Activated naive CD8-positive, alpha-beta T cell treated with anti-CD3 and anti-CD28 coated beads, Interleukin-2, amount 50 U/mL, for 24 hours (primary cell): Measurements from ENCODE around the gene TARS1.

Experiments
- ATAC-seq: fragments of 150-1000 bp; cut with Tn5 transposase; one replicate; pipeline ENCODE4 v1.10.0; 2021
- DNase-seq: peaks from one replicate; pipeline ENCODE4 v3.0.0; 2021
- H3K27ac Mint-ChIP-seq: one replicate; pipeline ENCODE4 v1.8.0; 2021; ENCODE audit warnings: mild to moderate bottlenecking, mixed read lengths
- H3K27me3 Mint-ChIP-seq: one replicate; pipeline ENCODE4 v1.8.0; 2021; ENCODE audit warnings: mixed read lengths
- H3K36me3 Mint-ChIP-seq: one replicate; pipeline ENCODE4 v1.8.0; 2021; ENCODE audit warnings: low read depth, mixed read lengths
- H3K4me1 Mint-ChIP-seq: one replicate; pipeline ENCODE4 v1.8.0; 2021; ENCODE audit warnings: mixed read lengths
- H3K4me3 Mint-ChIP-seq: one replicate; pipeline ENCODE4 v1.8.0; 2021; ENCODE audit warnings: mild to moderate bottlenecking, moderate library complexity, mixed read lengths
- H3K9me3 Mint-ChIP-seq: one replicate; pipeline ENCODE4 v1.8.0; 2021; ENCODE audit warnings: mixed read lengths

The TARS1 gene

GRCh38 chr5:33462456-33462855 lies 21.7 kb downstream of the TARS1 start:
- Mint-ChIP-seq H3K27me3 (no peaks in the 10 kb centered on the region), H3K36me3 (peaks cover 77% of the 10 kb centered on the region)
- no peak for DNase-seq

GRCh38 chr5:33465120-33465519 lies 24.4 kb downstream of the TARS1 start:
- Mint-ChIP-seq H3K9me3 (no peaks in the 10 kb centered on the region), H3K4me1 (no peaks in the 10 kb centered on the region), H3K27me3 (no peaks in the 10 kb centered on the region), H3K27ac (no peak overlapping the region), H3K4me3 (no peak overlapping the region), H3K36me3 (peaks cover 73% of the 10 kb centered on the region)
- no peak for DNase-seq
- ATAC-seq: no peak

More at GRCh38 chr5:33462456-33462855, 21.7 kb downstream of the TARS1 start:
- Mint-ChIP-seq H3K4me3 (no peak overlapping the region), H3K27ac (no peak overlapping the region), H3K4me1 (no peaks in the 10 kb centered on the region), H3K9me3 (no peaks in the 10 kb centered on the region)
- no peak for ATAC-seq

GRCh38 chr5:33468775-33469435 lies 28.1 kb downstream of the TARS1 start:
- Mint-ChIP-seq H3K9me3 (peaks cover 5% of the 10 kb centered on the region), H3K36me3 (peaks cover 78% of the 10 kb centered on the region), H3K27me3 (no peaks in the 10 kb centered on the region), H3K4me1 (no peaks in the 10 kb centered on the region), H3K27ac (no peak overlapping the region), H3K4me3 (no peak overlapping the region)
- ATAC-seq (no peak), DNase-seq (no peak)

- Mint-ChIP-seq H3K4me1 (no peaks in the 10 kb centered on the region), H3K27me3 (no peaks in the 10 kb centered on the region), H3K4me3 (no peak overlapping the region), H3K36me3 (peaks cover 83% of the 10 kb centered on the region), H3K27ac (no peak overlapping the region), H3K9me3 (peaks cover 15% of the 10 kb centered on the region)
- no peak for ATAC-seq
- no peak for DNase-seq
These were observed 29.8 kb downstream of the TARS1 start for GRCh38 chr5:33470544-33470943.

GRCh38 chr5:33472805-33473409 lies 32.1 kb downstream of the TARS1 start:
- H3K27ac Mint-ChIP-seq: no peak overlapping the region
- ATAC-seq: no peak
- DNase-seq: no peak
- peaks cover 82% of the 10 kb centered on the region for H3K36me3 Mint-ChIP-seq
- no peak overlapping the region for H3K4me3 Mint-ChIP-seq
- H3K4me1 Mint-ChIP-seq: no peaks in the 10 kb centered on the region
- peaks cover 20% of the 10 kb centered on the region for H3K9me3 Mint-ChIP-seq
- H3K27me3 Mint-ChIP-seq: no peaks in the 10 kb centered on the region

GRCh38 chr5:33474004-33474403 lies 33.2 kb downstream of the TARS1 start:
- peaks cover 20% of the 10 kb centered on the region for H3K9me3 Mint-ChIP-seq
- no peaks in the 10 kb centered on the region for H3K4me1 Mint-ChIP-seq
- H3K27ac Mint-ChIP-seq: no peak overlapping the region
- DNase-seq (no peak), ATAC-seq (no peak)
- no peak overlapping the region for H3K4me3 Mint-ChIP-seq
- H3K27me3 Mint-ChIP-seq: no peaks in the 10 kb centered on the region
- peaks cover 75% of the 10 kb centered on the region for H3K36me3 Mint-ChIP-seq

GRCh38 chr5:33474931-33475499 lies 34.2 kb downstream of the TARS1 start:
- Mint-ChIP-seq H3K4me3 (no peak overlapping the region), H3K27me3 (no peaks in the 10 kb centered on the region), H3K4me1 (no peaks in the 10 kb centered on the region), H3K36me3 (peaks cover 77% of the 10 kb centered on the region), H3K9me3 (peaks cover 20% of the 10 kb centered on the region), H3K27ac (no peak overlapping the region)
- ATAC-seq (no peak), DNase-seq (no peak)

GRCh38 chr5:33475706-33476105 lies 34.9 kb downstream of the TARS1 start:
- Mint-ChIP-seq H3K27ac (no peak overlapping the region), H3K9me3 (peaks cover 20% of the 10 kb centered on the region), H3K27me3 (no peaks in the 10 kb centered on the region), H3K4me1 (no peaks in the 10 kb centered on the region), H3K4me3 (no peak overlapping the region), H3K36me3 (peaks cover 73% of the 10 kb centered on the region)
- no peak for ATAC-seq
- DNase-seq: no peak

- H3K4me1 Mint-ChIP-seq: no peaks in the 10 kb centered on the region
- no peak for ATAC-seq
- DNase-seq: no peak
- peaks cover 20% of the 10 kb centered on the region for H3K9me3 Mint-ChIP-seq
- H3K27ac Mint-ChIP-seq: no peak overlapping the region
- peaks cover 66% of the 10 kb centered on the region for H3K36me3 Mint-ChIP-seq
- H3K27me3 Mint-ChIP-seq: no peaks in the 10 kb centered on the region
- H3K4me3 Mint-ChIP-seq: no peak overlapping the region
These were observed 36.2 kb downstream of the TARS1 start for GRCh38 chr5:33476992-33477391.

GRCh38 chr5:33477816-33478215 lies 37.1 kb downstream of the TARS1 start:
- H3K27ac Mint-ChIP-seq: no peak overlapping the region
- H3K9me3 Mint-ChIP-seq: peaks cover 20% of the 10 kb centered on the region
- ATAC-seq: no peak
- no peaks in the 10 kb centered on the region for H3K27me3 Mint-ChIP-seq
- no peaks in the 10 kb centered on the region for H3K4me1 Mint-ChIP-seq
- DNase-seq: no peak
- no peak overlapping the region for H3K4me3 Mint-ChIP-seq
- peaks cover 61% of the 10 kb centered on the region for H3K36me3 Mint-ChIP-seq

GRCh38 chr5:33479311-33479710 lies 38.5 kb downstream of the TARS1 start:
- ATAC-seq: no peak
- Mint-ChIP-seq H3K27ac (no peak overlapping the region), H3K36me3 (peaks cover 51% of the 10 kb centered on the region)

GRCh38 chr5:33480876-33481275 lies 40.1 kb downstream of the TARS1 start:
- Mint-ChIP-seq H3K36me3 (peaks cover 36% of the 10 kb centered on the region), H3K4me1 (no peaks in the 10 kb centered on the region), H3K4me3 (no peak overlapping the region), H3K27me3 (no peaks in the 10 kb centered on the region), H3K27ac (no peak overlapping the region), H3K9me3 (peaks cover 1% of the 10 kb centered on the region)
- ATAC-seq: no peak
- DNase-seq: no peak

More at GRCh38 chr5:33479311-33479710, 38.5 kb downstream of the TARS1 start:
- no peaks in the 10 kb centered on the region for H3K27me3 Mint-ChIP-seq
- DNase-seq: no peak
- H3K4me1 Mint-ChIP-seq: no peaks in the 10 kb centered on the region
- H3K9me3 Mint-ChIP-seq: peaks cover 12% of the 10 kb centered on the region
- H3K4me3 Mint-ChIP-seq: no peak overlapping the region

- Mint-ChIP-seq H3K9me3 (no peaks in the 10 kb centered on the region), H3K4me1 (no peaks in the 10 kb centered on the region), H3K36me3 (peaks cover 24% of the 10 kb centered on the region), H3K27me3 (no peaks in the 10 kb centered on the region), H3K4me3 (no peak overlapping the region), H3K27ac (no peak overlapping the region)
- ATAC-seq: no peak
- no peak for DNase-seq
These were observed 41.6 kb downstream of the TARS1 start for GRCh38 chr5:33482335-33482734.

GRCh38 chr5:33487236-33487635 lies 46.5 kb downstream of the TARS1 start:
- no peak overlapping the region for H3K27ac Mint-ChIP-seq
- H3K9me3 Mint-ChIP-seq: no peaks in the 10 kb centered on the region
- H3K27me3 Mint-ChIP-seq: no peaks in the 10 kb centered on the region
- H3K4me3 Mint-ChIP-seq: no peak overlapping the region
- peaks cover 6% of the 10 kb centered on the region for H3K36me3 Mint-ChIP-seq
- ATAC-seq (no peak), DNase-seq (no peak)
- no peaks in the 10 kb centered on the region for H3K4me1 Mint-ChIP-seq

- Mint-ChIP-seq H3K27me3 (no peaks in the 10 kb centered on the region), H3K9me3 (no peaks in the 10 kb centered on the region), H3K27ac (no peak overlapping the region), H3K4me1 (no peaks in the 10 kb centered on the region), H3K4me3 (no peak overlapping the region), H3K36me3 (no peaks in the 10 kb centered on the region)
- DNase-seq (no peak), ATAC-seq (no peak)
These were observed 48.0 kb downstream of the TARS1 start for GRCh38 chr5:33488558-33489355.
